ENCODE results near the gene ZNF90. TPM values are rescaled to one million over a fixed set of nuclear protein-coding genes. Genes with fewer than 3 reads are reported as not detected.

The ZNF90 gene
- total RNA-seq = 9.8 and 12.5 TPM in 2 replicates

DNA sequence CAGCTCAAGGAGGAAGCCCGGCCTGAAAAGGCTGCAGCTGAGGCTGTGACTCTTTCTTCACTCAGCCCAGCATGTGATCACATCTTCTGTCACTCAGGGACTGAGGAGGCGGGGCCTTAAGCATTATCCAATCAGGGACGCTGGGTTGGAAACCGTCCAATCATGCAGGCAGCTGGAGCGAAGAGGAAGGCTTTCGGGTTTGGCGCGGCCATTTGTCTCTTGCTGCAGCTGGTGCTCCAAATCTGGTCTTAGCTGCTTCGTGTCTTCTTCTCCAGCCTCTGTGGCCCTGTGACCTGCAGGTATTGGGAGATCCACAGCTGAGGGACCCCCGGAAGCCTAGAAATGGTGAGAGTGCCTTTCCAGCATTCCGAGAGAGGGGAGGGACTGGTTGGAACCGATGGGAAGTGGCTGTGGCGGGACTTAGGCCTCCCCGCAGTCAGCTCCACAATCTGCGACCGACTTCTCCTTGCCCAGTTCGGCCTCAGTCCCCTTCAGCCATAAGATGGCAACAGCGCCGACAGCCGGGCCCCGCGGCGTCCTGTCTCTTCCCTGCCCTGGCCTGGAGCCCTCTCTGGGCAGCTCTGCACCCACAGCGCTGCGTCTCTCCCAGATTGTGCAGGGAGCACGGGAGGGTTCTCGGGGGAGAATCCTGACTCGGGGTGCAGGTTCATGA lies at the start of gene ZNF90:
ZNF90 (plus strand) TSS at position 210 of the 673 bp plus-strand sequence; CDS start at position 343, 133 bp downstream.
- ATAC-seq (ENCODE audit: low read depth) (peak; percentile 99), DNase-seq (peak; percentile 73)
- Mint-ChIP-seq H3K4me3 (peak within 1 kb of the TSS; percentile 96), H3K27me3 (no peaks in the 10 kb centered on the region), H3K9me3 (no peaks in the 10 kb centered on the region), H3K27ac (peak within 1 kb of the TSS; percentile 69), H3K36me3 (ENCODE audit: low read depth) (peaks cover 11% of the 10 kb centered on the region), H3K4me1 (peaks cover 18% of the 10 kb centered on the region)
- ChIA-PET CTCF (interaction anchor here (1.8 kb wide), 1 partner anchor 80 kb away, joined by 4 read pairs; no protein-coding TSS in a partner anchor), POLR2A (interaction anchor here (0.7 to 2.7 kb wide), 10 partner anchors 26 to 1288 kb away, joined by 3 to 29 read pairs (median 4); partner anchors contain the start of genes ZNF431, ZNF486, ZNF626 and ZNF682)
- intact Hi-C loops (cut with micrococcal nuclease) = loop anchor here (1.0 to 10.0 kb wide), 8 partner anchors 26 to 698 kb away; partner anchors contain the start of genes ZNF486, ZNF66, ZNF682 and ZNF737
- no peak for TF ChIP-seq CTCF (IDR thresholded peaks at IDR 0.05)

- H3K27ac Mint-ChIP-seq = no peak overlapping the region
- H3K27me3 Mint-ChIP-seq = no peaks in the 10 kb centered on the region
- no peak for DNase-seq
- TF ChIP-seq CTCF (IDR thresholded peaks at IDR 0.05) = no peak
- ATAC-seq (ENCODE audit: low read depth) = no peak
- no peaks in the 10 kb centered on the region for H3K4me1 Mint-ChIP-seq
- CTCF ChIA-PET = no interaction called here
- POLR2A ChIA-PET = interaction anchor here (1.2 kb wide), 1 partner anchor 23 kb away, joined by 4 read pairs; no protein-coding TSS in a partner anchor
- H3K4me3 Mint-ChIP-seq = no peak overlapping the region
- intact Hi-C loops (cut with micrococcal nuclease) = no loop called here
- no peaks in the 10 kb centered on the region for H3K9me3 Mint-ChIP-seq
- peaks cover 28% of the 10 kb centered on the region for H3K36me3 Mint-ChIP-seq (ENCODE audit: low read depth)
Measured at GRCh38 chr19:20028611-20029010, 49.2 kb upstream of the ZNF90 start.

DNA sequence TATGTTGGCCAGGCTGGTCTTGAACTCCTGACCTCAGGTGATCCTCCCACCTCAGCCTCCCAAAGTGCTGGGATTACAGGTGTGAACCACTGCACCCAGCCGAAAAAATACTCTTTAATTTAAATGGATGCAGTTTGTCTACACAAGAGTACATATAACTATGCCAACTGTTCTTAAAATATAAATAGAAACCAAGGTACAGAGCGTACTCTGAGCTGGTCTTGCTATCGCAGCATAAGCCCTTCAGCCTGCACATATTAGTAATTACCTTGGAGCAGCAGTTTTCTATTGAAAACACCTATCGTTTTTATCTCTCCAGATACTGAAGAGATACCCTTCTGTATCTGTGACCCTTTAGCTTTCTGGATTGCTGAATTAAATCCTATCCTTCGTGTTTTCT lies 41.9 kb upstream of the ZNF90 start:
- no peak for TF ChIP-seq CTCF (IDR thresholded peaks at IDR 0.05)
- ChIA-PET POLR2A (interaction anchor here (0.7 kb wide), 1 partner anchor 16 kb away, joined by 4 read pairs; no protein-coding TSS in a partner anchor), CTCF (no interaction called here)
- Mint-ChIP-seq H3K36me3 (ENCODE audit: low read depth) (peaks cover 12% of the 10 kb centered on the region), H3K4me3 (no peak overlapping the region), H3K9me3 (no peaks in the 10 kb centered on the region), H3K4me1 (peaks cover 14% of the 10 kb centered on the region), H3K27me3 (no peaks in the 10 kb centered on the region), H3K27ac (no peak overlapping the region)
- intact Hi-C loops (cut with micrococcal nuclease) = loop anchor here (5.0 kb wide), 1 partner anchor 131 kb away; the partner anchor contains the start of gene ZNF486
- DNase-seq (no peak), ATAC-seq (ENCODE audit: low read depth) (no peak)

DNA sequence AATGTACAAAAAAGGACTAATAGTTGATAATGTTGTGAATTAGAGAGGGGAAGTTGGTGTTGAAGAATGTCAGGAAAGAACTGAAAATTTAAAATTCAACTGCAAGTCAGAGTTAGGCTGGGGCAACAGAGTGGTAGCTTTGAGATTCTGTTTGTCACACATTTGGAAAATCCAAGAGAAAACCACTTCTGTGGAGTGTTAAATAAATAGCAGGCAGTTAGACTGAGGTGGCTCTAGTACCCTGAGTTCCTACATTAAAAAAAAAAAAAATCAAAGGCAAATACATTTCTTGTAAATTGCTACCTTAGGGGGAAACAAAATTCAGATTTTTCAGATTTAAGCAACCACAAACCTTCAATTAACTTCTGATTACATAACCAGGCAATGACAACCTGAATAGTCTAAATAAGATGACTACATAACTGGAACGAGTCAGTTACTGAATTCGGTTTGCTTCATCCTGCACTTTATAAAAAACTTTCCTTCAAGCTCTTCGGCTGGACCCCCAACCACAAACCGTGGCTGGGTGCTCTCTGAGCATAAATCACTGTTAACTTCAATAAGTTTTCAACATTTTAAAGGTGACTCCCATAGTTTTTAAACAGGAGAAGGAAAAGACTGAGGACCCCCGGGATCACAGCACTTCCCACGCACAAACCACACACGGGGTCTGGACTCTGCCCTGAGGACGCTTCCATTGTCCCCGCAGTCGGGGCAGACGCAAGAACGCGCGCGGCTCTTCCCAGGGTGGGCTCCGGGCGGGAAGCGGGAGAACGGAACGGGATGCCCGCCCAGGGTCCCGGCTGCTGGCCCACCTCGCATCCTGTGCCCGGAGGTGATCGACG lies 39.2 kb upstream of the ZNF90 start:
- TF ChIP-seq CTCF (IDR thresholded peaks at IDR 0.05) = no peak
- Mint-ChIP-seq H3K27ac (peak overlapping the region; percentile 56), H3K4me3 (peak overlapping the region; percentile 98), H3K9me3 (no peaks in the 10 kb centered on the region), H3K36me3 (ENCODE audit: low read depth) (peaks cover 3% of the 10 kb centered on the region), H3K27me3 (no peaks in the 10 kb centered on the region), H3K4me1 (peaks cover 14% of the 10 kb centered on the region)
- no peak for DNase-seq
- CTCF ChIA-PET = interaction anchor here (1.0 kb wide), 2 partner anchors 14 to 200 kb away, joined by 3 to 7 read pairs; no protein-coding TSS in a partner anchor
- intact Hi-C loops (cut with micrococcal nuclease) = loop anchor here (1.0 to 5.0 kb wide), 5 partner anchors 14 to 200 kb away; partner anchors contain the start of genes ZNF486 and ZNF90
- POLR2A ChIA-PET = interaction anchor here (0.6 to 2.8 kb wide), 18 partner anchors 9 to 1290 kb away, joined by 3 to 44 read pairs (median 4); partner anchors contain the start of genes ATP13A1, NDUFA13, TSSK6 and ZNF14
- no peak for ATAC-seq (ENCODE audit: low read depth)
